WTC11 (cell line): Measurements from ENCODE around the gene CYP24A1. TPM values are rescaled to one million over a fixed set of nuclear protein-coding genes. Genes with fewer than 3 reads are reported as not detected.
A peak's percentile ranks its signal among the peaks of the same experiment; 100 is the strongest.
"Not testable (repeated sequence)": the region's sequence is repeated elsewhere in the genome, so short reads cannot be mapped to it uniquely, and the experiment has no call there.

Source experiments
- ATAC-seq: fragments of 200-7000 bp; cut with Tn5 transposase; 2 replicates; pipeline ENCODE4 v1.10.0; 2021; ENCODE audit warnings: mild to moderate bottlenecking, moderate library complexity
- CTCF ChIA-PET: fragments of 300-600 bp; sonication (Branson Sonifier 250); formaldehyde crosslinking; loops from one replicate; lab custom pipeline; 2021; ENCODE audit warnings: antibody characterized with exemption; lab: Charles Lee
- POLR2A ChIA-PET: fragments of 350-600 bp; sonication (Branson Sonifier 250); formaldehyde crosslinking; loops from one replicate; lab custom pipeline; 2021; ENCODE audit warnings: antibody characterized with exemption; lab: Charles Lee
- DNase-seq: peaks from one replicate; pipeline ENCODE4 v3.0.0; 2021; ENCODE audit warnings: low spot score
- H3K27ac Mint-ChIP-seq: 2 replicates; pipeline ENCODE4 v1.8.0; 2021; ENCODE audit warnings: mixed read lengths
- H3K27me3 Mint-ChIP-seq: 2 replicates; pipeline ENCODE4 v1.8.0; 2021; ENCODE audit warnings: low read depth, mild to moderate bottlenecking, moderate library complexity, mixed read lengths
- H3K36me3 Mint-ChIP-seq: 2 replicates; pipeline ENCODE4 v1.8.0; 2021; ENCODE audit warnings: mixed read lengths
- H3K4me1 Mint-ChIP-seq: 2 replicates; pipeline ENCODE4 v1.8.0; 2022; ENCODE audit warnings: mixed read lengths
- H3K4me3 Mint-ChIP-seq: 2 replicates; pipeline ENCODE4 v1.8.0; 2021; ENCODE audit warnings: mild to moderate bottlenecking, moderate library complexity, mixed read lengths
- H3K9me3 Mint-ChIP-seq: 2 replicates; pipeline ENCODE4 v1.8.0; 2021; ENCODE audit warnings: mixed read lengths
- ESRRA ChIP-seq: sonication (generic); formaldehyde crosslinking; IDR thresholded peaks from 2 replicates; pipeline ENCODE4 v1.8.1; 2022; ENCODE audit warnings: mild to moderate bottlenecking, missing genetic modification reagents, borderline replicate concordance
- FOXJ3 ChIP-seq: sonication (generic); formaldehyde crosslinking; IDR thresholded peaks from 2 replicates; pipeline ENCODE4 v1.9.0; 2021; ENCODE audit warnings: missing genetic modification reagents, mild to moderate bottlenecking, borderline replicate concordance
- GABPB1 ChIP-seq: sonication (generic); formaldehyde crosslinking; IDR thresholded peaks from 2 replicates; pipeline ENCODE4 v1.8.1; 2023; ENCODE audit warnings: mild to moderate bottlenecking, missing genetic modification reagents
- GTF2I ChIP-seq: fragments of 250-450 bp; sonication (Bioruptor Pico); conservative IDR thresholded peaks from 2 replicates; pipeline ENCODE4 v1.4.0; 2021; ENCODE audit warnings: mild to moderate bottlenecking
- JUN ChIP-seq: sonication (generic); formaldehyde crosslinking; IDR thresholded peaks from 2 replicates; pipeline ENCODE4 v1.8.0; 2023; ENCODE audit warnings: mild to moderate bottlenecking, missing genetic modification reagents
- NR2C2 ChIP-seq: sonication (generic); formaldehyde crosslinking; IDR thresholded peaks from 2 replicates; pipeline ENCODE4 v1.8.0; 2022; ENCODE audit warnings: mild to moderate bottlenecking, missing genetic modification reagents
- SP1 ChIP-seq: sonication (generic); formaldehyde crosslinking; conservative IDR thresholded peaks from 2 replicates; pipeline ENCODE4 v1.8.1; 2022; ENCODE audit warnings: missing genetic modification reagents
- total RNA-seq: library from RNA; stranded (reverse); gene quantifications from 3 replicates; pipeline ENCODE4 v1.2.3, GENCODE V29; 2021
- TF ChIP-seq, protein P1 (sequence below): sonication (generic); formaldehyde crosslinking; conservative IDR thresholded peaks from 2 replicates; pipeline ENCODE4 v1.8.1; 2022; ENCODE audit warnings: mild to moderate bottlenecking, missing genetic modification reagents
- TF ChIP-seq, protein P2 (sequence below): sonication (generic); formaldehyde crosslinking; IDR thresholded peaks from 2 replicates; pipeline ENCODE4 v1.8.1; 2023; ENCODE audit warnings: mild to moderate bottlenecking, missing genetic modification reagents
- TF ChIP-seq, protein P3 (sequence below): sonication (generic); formaldehyde crosslinking; IDR thresholded peaks from 2 replicates; pipeline ENCODE4 v1.8.0; 2023; ENCODE audit warnings: missing genetic modification reagents, mild to moderate bottlenecking, borderline replicate concordance
- TF ChIP-seq, protein P4 (sequence below): sonication (generic); formaldehyde crosslinking; IDR thresholded peaks from 2 replicates; pipeline ENCODE4 v1.8.0; 2022; ENCODE audit warnings: missing genetic modification reagents
- TF ChIP-seq, protein P5 (sequence below): sonication (generic); formaldehyde crosslinking; IDR thresholded peaks from 2 replicates; pipeline ENCODE4 v1.8.0; 2022; ENCODE audit warnings: mild to moderate bottlenecking, missing genetic modification reagents
- TF ChIP-seq, protein P6 (sequence below): sonication (generic); formaldehyde crosslinking; IDR thresholded peaks from 2 replicates; pipeline ENCODE4 v1.8.1; 2022; ENCODE audit warnings: missing genetic modification reagents, borderline replicate concordance

CYP24A1 gene
- total RNA-seq, 1 experiment from 2014 or later = not detected

DNA sequence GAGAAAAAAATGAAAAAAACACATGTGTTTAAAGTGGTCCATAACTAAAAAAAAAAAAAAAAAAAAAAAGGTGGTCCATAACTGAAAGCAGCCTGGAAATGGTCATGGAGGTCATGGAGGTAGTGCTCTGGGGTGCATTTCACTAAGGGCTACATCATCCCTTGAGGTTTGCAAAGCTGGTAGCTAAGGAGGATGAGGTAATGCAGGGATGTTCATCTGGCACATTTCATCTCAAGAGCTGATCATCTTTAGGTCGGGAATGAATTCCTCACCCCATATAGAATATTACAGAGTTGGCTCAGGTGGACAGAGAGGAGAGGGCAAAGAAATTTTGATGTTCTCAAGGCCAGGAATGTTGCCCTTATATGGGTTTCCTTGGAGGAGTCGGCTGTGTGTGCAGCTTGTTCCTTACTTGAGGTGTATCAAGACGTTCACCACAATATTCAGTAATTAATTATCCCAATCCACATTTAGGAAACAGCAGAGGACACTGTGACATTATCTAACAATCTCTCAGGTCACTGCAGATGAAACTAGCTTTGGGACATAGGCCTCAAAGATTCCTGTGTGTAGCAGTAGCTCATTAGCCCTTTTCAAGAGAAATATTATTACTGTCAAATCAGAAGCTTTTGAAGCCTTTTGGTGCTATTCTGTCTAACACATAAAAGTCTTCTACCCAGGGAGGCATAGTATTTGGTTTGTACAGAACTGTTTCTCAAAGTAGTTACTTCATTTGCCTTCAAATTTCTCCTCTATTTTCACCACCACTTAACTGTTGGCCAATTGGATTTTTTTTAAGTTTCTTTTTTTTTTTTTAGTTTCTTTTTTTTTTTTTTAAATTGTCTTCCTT is 46.8 kb downstream of the CYP24A1 start (continued):
- TF ChIP-seq, protein P1, sequence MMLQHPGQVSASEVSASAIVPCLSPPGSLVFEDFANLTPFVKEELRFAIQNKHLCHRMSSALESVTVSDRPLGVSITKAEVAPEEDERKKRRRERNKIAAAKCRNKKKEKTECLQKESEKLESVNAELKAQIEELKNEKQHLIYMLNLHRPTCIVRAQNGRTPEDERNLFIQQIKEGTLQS (CRISPR knock-in tag) = no peak
- no peak for TF ChIP-seq GTF2I (CRISPR knock-in tag)

DNA sequence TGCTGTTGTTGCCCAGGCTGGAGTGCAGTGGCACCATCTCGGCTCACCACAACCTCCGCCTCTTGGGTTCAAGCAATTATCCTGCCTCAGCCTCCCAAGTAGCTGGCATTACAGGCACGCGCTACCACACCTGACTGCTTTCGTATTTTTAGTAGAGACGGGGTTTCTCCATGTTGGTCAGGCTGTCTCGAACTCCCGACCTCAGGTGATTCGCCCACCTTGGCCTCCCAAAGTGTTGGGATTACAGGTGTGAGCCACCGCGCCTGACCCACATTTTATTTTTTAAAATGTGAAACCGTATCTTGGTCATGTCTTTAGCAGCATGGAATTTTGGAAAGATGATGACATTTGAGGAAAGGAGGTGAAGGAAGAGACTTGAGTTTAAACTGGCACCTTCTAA is 47.5 kb downstream of the CYP24A1 start:
- DNase-seq, H3K36me3 Mint-ChIP-seq, H3K4me3 Mint-ChIP-seq, H3K27me3 Mint-ChIP-seq, ATAC-seq, POLR2A ChIA-PET, H3K27ac Mint-ChIP-seq: not testable (repeated sequence)
- Mint-ChIP-seq H3K9me3 (peaks cover 11% of the 10 kb centered on the region), H3K4me1 (peaks cover 21% of the 10 kb centered on the region)
- CTCF ChIA-PET = interaction anchor here (1.1 kb wide), 1 partner anchor 73 kb away, joined by 3 read pairs; no protein-coding TSS in a partner anchor

DNA sequence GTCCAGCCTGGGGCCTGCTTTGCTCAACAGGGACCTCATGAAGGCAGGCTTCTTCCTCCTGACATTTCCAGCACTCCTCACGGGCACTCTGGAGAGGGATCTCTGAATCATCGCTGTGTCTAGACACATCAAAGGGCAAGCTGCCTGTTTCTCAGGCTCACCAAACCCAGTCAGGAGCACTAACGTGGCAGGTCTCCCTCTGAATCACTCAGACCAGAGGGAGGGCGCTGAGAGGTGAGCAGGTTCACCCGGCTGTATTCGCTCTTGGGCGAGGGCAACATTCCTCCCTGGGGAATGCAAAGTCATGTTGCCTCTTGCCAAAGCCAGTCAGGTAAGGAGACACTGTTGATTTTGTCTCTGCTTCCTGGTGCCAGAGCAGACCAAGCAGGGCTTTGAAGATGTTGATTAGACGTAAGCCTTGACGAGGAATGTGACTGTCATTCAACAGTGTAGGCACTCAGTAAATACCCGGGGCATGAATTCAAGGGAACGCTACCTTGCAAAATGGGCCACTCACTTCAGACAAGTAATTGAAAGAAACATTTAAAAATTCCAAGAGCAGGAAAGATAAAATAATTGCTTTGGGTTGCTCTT is 50.1 kb downstream of the CYP24A1 start:
- DNase-seq = peak; percentile 65
- CTCF ChIA-PET = interaction anchor here (1.0 kb wide), 2 partner anchors 19 to 50 kb away, joined by 3 to 4 read pairs; partner anchors contain the start of gene CYP24A1
- Mint-ChIP-seq H3K27me3 (no peaks in the 10 kb centered on the region), H3K9me3 (no peaks in the 10 kb centered on the region), H3K36me3 (no peaks in the 10 kb centered on the region), H3K4me3 (no peak overlapping the region), H3K27ac (peak overlapping the region; percentile 92), H3K4me1 (peaks cover 21% of the 10 kb centered on the region)
- TF ChIP-seq GABPB1 (CRISPR knock-in tag) (peak; percentile 88; the same call in 1 of the 2 replicates), NR2C2 (CRISPR knock-in tag) (0 out of 2 replicates have a peak, but pooled peaks have one; percentile 19), SP1 (no peak)
- ATAC-seq = peak; percentile 98
- POLR2A ChIA-PET = no interaction called here

DNA sequence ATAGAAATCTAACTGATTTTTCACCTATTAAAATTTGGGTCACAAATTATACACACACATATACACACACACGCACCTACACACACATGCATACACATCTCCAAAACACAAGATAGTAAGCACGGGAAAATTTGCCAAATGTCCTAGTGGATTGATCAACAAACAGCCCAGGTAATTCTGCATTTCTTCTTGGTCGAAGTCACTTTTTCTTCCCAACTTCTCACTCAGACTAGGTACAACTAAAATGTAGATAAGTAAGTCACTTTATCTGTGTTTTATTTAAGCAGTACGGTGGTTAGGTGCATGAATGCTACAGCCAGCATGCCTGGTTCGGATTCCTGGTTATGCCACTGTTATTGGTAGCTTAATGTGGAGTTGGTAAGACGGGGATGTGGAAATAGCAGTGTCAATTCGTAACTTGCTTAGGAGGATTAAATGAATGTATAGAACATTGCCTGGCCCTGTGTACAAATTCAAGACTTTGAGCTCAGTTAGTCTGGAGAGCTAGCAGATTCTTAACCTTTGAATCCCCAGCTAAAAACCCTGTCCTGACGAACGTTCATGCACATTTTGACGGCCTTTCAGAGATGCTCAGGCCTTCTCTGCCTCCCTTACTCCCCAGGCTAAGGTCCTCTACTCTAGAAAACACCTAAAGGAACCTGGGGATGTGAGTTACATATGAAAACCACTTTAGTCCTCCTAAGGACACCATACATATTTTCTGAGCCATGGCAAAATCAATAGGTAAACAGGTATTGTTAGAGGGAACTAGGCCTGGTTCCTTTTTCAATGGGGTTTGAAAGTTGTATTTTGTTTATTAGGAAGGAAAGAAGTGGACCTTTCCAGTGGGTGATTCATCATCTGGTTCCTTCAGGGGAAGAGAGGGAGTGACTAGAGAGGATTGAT is 50.9 kb downstream of the CYP24A1 start:
- no peak for ATAC-seq
- no peak overlapping the region for H3K4me3 Mint-ChIP-seq
- ChIA-PET POLR2A (no interaction called here), CTCF (interaction anchor here (1.0 to 1.3 kb wide), 4 partner anchors 18 to 50 kb away, joined by 3 to 5 read pairs (median 4); partner anchors contain the start of gene CYP24A1)
- no peaks in the 10 kb centered on the region for H3K36me3 Mint-ChIP-seq
- no peaks in the 10 kb centered on the region for H3K27me3 Mint-ChIP-seq
- no peaks in the 10 kb centered on the region for H3K9me3 Mint-ChIP-seq
- H3K27ac Mint-ChIP-seq = peak overlapping the region; percentile 92
- H3K4me1 Mint-ChIP-seq = peaks cover 21% of the 10 kb centered on the region
- DNase-seq = no peak
- TF ChIP-seq ESRRA (CRISPR knock-in tag) (no peak), JUN (CRISPR knock-in tag) (no peak), FOXJ3 (CRISPR knock-in tag) (no peak)
- TF ChIP-seq, protein P2, sequence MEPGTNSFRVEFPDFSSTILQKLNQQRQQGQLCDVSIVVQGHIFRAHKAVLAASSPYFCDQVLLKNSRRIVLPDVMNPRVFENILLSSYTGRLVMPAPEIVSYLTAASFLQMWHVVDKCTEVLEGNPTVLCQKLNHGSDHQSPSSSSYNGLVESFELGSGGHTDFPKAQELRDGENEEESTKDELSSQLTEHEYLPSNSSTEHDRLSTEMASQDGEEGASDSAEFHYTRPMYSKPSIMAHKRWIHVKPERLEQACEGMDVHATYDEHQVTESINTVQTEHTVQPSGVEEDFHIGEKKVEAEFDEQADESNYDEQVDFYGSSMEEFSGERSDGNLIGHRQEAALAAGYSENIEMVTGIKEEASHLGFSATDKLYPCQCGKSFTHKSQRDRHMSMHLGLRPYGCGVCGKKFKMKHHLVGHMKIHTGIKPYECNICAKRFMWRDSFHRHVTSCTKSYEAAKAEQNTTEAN (CRISPR knock-in tag) = no peak
- TF ChIP-seq, protein P3, sequence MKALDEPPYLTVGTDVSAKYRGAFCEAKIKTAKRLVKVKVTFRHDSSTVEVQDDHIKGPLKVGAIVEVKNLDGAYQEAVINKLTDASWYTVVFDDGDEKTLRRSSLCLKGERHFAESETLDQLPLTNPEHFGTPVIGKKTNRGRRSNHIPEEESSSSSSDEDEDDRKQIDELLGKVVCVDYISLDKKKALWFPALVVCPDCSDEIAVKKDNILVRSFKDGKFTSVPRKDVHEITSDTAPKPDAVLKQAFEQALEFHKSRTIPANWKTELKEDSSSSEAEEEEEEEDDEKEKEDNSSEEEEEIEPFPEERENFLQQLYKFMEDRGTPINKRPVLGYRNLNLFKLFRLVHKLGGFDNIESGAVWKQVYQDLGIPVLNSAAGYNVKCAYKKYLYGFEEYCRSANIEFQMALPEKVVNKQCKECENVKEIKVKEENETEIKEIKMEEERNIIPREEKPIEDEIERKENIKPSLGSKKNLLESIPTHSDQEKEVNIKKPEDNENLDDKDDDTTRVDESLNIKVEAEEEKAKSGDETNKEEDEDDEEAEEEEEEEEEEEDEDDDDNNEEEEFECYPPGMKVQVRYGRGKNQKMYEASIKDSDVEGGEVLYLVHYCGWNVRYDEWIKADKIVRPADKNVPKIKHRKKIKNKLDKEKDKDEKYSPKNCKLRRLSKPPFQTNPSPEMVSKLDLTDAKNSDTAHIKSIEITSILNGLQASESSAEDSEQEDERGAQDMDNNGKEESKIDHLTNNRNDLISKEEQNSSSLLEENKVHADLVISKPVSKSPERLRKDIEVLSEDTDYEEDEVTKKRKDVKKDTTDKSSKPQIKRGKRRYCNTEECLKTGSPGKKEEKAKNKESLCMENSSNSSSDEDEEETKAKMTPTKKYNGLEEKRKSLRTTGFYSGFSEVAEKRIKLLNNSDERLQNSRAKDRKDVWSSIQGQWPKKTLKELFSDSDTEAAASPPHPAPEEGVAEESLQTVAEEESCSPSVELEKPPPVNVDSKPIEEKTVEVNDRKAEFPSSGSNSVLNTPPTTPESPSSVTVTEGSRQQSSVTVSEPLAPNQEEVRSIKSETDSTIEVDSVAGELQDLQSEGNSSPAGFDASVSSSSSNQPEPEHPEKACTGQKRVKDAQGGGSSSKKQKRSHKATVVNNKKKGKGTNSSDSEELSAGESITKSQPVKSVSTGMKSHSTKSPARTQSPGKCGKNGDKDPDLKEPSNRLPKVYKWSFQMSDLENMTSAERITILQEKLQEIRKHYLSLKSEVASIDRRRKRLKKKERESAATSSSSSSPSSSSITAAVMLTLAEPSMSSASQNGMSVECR = no peak
- TF ChIP-seq, protein P4, sequence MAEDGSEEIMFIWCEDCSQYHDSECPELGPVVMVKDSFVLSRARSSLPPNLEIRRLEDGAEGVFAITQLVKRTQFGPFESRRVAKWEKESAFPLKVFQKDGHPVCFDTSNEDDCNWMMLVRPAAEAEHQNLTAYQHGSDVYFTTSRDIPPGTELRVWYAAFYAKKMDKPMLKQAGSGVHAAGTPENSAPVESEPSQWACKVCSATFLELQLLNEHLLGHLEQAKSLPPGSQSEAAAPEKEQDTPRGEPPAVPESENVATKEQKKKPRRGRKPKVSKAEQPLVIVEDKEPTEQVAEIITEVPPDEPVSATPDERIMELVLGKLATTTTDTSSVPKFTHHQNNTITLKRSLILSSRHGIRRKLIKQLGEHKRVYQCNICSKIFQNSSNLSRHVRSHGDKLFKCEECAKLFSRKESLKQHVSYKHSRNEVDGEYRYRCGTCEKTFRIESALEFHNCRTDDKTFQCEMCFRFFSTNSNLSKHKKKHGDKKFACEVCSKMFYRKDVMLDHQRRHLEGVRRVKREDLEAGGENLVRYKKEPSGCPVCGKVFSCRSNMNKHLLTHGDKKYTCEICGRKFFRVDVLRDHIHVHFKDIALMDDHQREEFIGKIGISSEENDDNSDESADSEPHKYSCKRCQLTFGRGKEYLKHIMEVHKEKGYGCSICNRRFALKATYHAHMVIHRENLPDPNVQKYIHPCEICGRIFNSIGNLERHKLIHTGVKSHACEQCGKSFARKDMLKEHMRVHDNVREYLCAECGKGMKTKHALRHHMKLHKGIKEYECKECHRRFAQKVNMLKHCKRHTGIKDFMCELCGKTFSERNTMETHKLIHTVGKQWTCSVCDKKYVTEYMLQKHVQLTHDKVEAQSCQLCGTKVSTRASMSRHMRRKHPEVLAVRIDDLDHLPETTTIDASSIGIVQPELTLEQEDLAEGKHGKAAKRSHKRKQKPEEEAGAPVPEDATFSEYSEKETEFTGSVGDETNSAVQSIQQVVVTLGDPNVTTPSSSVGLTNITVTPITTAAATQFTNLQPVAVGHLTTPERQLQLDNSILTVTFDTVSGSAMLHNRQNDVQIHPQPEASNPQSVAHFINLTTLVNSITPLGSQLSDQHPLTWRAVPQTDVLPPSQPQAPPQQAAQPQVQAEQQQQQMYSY (CRISPR knock-in tag) = no peak
- TF ChIP-seq, protein P5, sequence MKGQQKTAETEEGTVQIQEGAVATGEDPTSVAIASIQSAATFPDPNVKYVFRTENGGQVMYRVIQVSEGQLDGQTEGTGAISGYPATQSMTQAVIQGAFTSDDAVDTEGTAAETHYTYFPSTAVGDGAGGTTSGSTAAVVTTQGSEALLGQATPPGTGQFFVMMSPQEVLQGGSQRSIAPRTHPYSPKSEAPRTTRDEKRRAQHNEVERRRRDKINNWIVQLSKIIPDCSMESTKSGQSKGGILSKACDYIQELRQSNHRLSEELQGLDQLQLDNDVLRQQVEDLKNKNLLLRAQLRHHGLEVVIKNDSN (CRISPR knock-in tag) = no peak
- TF ChIP-seq, protein P6, sequence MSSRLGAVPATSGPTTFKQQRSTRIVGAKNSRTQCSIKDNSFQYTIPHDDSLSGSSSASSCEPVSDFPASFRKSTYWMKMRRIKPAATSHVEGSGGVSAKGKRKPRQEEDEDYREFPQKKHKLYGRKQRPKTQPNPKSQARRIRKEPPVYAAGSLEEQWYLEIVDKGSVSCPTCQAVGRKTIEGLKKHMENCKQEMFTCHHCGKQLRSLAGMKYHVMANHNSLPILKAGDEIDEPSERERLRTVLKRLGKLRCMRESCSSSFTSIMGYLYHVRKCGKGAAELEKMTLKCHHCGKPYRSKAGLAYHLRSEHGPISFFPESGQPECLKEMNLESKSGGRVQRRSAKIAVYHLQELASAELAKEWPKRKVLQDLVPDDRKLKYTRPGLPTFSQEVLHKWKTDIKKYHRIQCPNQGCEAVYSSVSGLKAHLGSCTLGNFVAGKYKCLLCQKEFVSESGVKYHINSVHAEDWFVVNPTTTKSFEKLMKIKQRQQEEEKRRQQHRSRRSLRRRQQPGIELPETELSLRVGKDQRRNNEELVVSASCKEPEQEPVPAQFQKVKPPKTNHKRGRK (CRISPR knock-in tag) = no peak
